HepG2 (cell line): ENCODE results near the gene IL15. TPM values are rescaled to one million over a fixed set of nuclear protein-coding genes. Genes with fewer than 3 reads are reported as not detected.

Experiments used
- ATAC-seq: fragments of 200-7000 bp; cut with Tn5 transposase; 3 replicates; pipeline ENCODE4 v1.9.1; 2020; ENCODE audit warnings: mild to moderate bottlenecking, moderate library complexity
- BruUV-seq: library from RNA; stranded (reverse); fragments of 400-500 nt; replicated peaks from 2 replicates; lab custom pipeline; 2021; lab: Mats Ljungman, UMichigan
- CTCF ChIA-PET: fragments of 300-600 bp; formaldehyde crosslinking; extraction: SDS; loops from one replicate; lab custom pipeline; 2021; ENCODE audit warnings: low total read pairs, inconsistent platforms, low intra/inter-chr PET ratio; lab: Yijun Ruan, JAX
- POLR2A ChIA-PET: fragments of 350-600 bp; sonication (Branson Sonifier 250); formaldehyde crosslinking; loops from one replicate; lab custom pipeline; 2020; ENCODE audit warnings: antibody characterized with exemption, inconsistent platforms; lab: Yijun Ruan, JAX
- DNase-seq: peaks from one replicate; pipeline ENCODE4 v3.0.0-alpha.2; 2015; ENCODE audit warnings: low spot score
- FAIRE-seq: peaks from 3 replicates; lab custom pipeline; 2011; peaks lifted over from hg19 to GRCh38; lab: Jason Lieb, UNC
- H2AFZ ChIP-seq: one replicate; pipeline ENCODE4 v1.6.1; 2011; ENCODE audit warnings: low read length, inconsistent platforms
- H3K27ac ChIP-seq: fragments of 300-600 bp; 3 replicates; pipeline ENCODE4 v1.8.0; 2011; ENCODE audit warnings: mixed run types, mild to moderate bottlenecking, mixed read lengths, low read length, inconsistent platforms; ENCODE audit not compliant: insufficient read depth; ENCODE audit errors: extremely low read length
- H3K27me3 ChIP-seq, 2 experiments: fragments of 200-600 bp in 1 of 2; 2 replicates in 1 of 2; 3 replicates in 1 of 2; pipeline versions ENCODE4 v1.6.0 to v1.8.0; 2011; ENCODE audit warnings: low read length in 2 of 2, mild to moderate bottlenecking in 2 of 2, moderate library complexity in 2 of 2, inconsistent platforms in 1 of 2; ENCODE audit not compliant: insufficient read depth in 2 of 2, control insufficient read depth in 1 of 2
- H3K36me3 ChIP-seq, 2 experiments: fragments of 200-600 bp in 1 of 2; replicated peaks in 1 of 2; 2 replicates in 1 of 2; 3 replicates in 1 of 2; pipeline versions ENCODE4 v1.5.1 to v1.8.0; 2011; ENCODE audit warnings: low read length in 2 of 2, inconsistent platforms in 1 of 2; ENCODE audit not compliant: insufficient read depth in 2 of 2, control insufficient read depth in 1 of 2
- H3K4me1 ChIP-seq: 2 replicates; pipeline ENCODE4 v1.5.1; 2012; ENCODE audit warnings: low read length, inconsistent platforms; ENCODE audit not compliant: insufficient read depth
- H3K4me2 ChIP-seq: 2 replicates; pipeline ENCODE4 v1.6.0; 2011; ENCODE audit warnings: low read depth, low read length, inconsistent platforms
- H3K4me3 ChIP-seq, 3 experiments: fragments of 200-600 bp in 1 of 3; sonication (generic), shearing (Covaris generic) in 1 of 3; replicated peaks in 1 of 3; 2 replicates each; pipeline ENCODE4 v1.5.1; 2011 to 2016; ENCODE audit warnings: low read length in 3 of 3, inconsistent platforms in 2 of 3, low read depth in 2 of 3, mild to moderate bottlenecking in 2 of 3, control low read depth in 1 of 3, mixed read lengths in 1 of 3; ENCODE audit not compliant: insufficient read depth in 1 of 3
- H3K79me2 ChIP-seq: one replicate; pipeline ENCODE4 v1.6.1; 2011; ENCODE audit warnings: low read length, inconsistent platforms; ENCODE audit not compliant: insufficient read depth
- H3K9ac ChIP-seq: 2 replicates; pipeline ENCODE4 v1.6.0; 2011; ENCODE audit warnings: mild to moderate bottlenecking, low read depth, low read length, inconsistent platforms; ENCODE audit not compliant: insufficient read depth
- H3K9me3 ChIP-seq: 2 replicates; pipeline ENCODE4 v1.5.1; 2012; ENCODE audit warnings: mild to moderate bottlenecking, low read length
- H4K20me1 ChIP-seq: 2 replicates; pipeline ENCODE4 v1.6.0; 2011; ENCODE audit warnings: inconsistent platforms, mild to moderate bottlenecking, low read length, moderate library complexity; ENCODE audit not compliant: insufficient read depth
- CEBPB ChIP-seq: IDR thresholded peaks from 2 replicates; pipeline ENCODE4 v1.6.1; 2011; ENCODE audit warnings: low read depth, low read length, improper control_type of control experiment, borderline replicate concordance
- FOXO4 ChIP-seq: sonication (generic); formaldehyde crosslinking; conservative IDR thresholded peaks from 2 replicates; pipeline ENCODE4 v1.8.1; 2023; ENCODE audit warnings: missing genetic modification reagents
- MEIS2 ChIP-seq: sonication (generic); formaldehyde crosslinking; IDR thresholded peaks from 2 replicates; pipeline ENCODE4 v1.9.0; 2021; ENCODE audit warnings: mild to moderate bottlenecking, missing genetic modification reagents
- RARG ChIP-seq: sonication (generic); formaldehyde crosslinking; IDR thresholded peaks from 2 replicates; pipeline ENCODE4 v1.4.0; 2020; ENCODE audit warnings: low read depth, mild to moderate bottlenecking, missing genetic modification reagents
- SRSF1 ChIP-seq: fragments of 200-400 bp; formaldehyde crosslinking; optimal IDR thresholded peaks from 2 replicates; pipeline ENCODE3; 2017; ENCODE audit warnings: mild to moderate bottlenecking, low read depth, low read length, moderate library complexity
- THAP9 ChIP-seq: sonication (generic); formaldehyde crosslinking; IDR thresholded peaks from 2 replicates; pipeline ENCODE4; 2020; ENCODE audit warnings: missing genetic modification reagents, mild to moderate bottlenecking, borderline replicate concordance
- ZFP1 ChIP-seq: IDR thresholded peaks from 2 replicates; pipeline ENCODE4 v1.6.1; 2016
- ZFX ChIP-seq: sonication (generic); formaldehyde crosslinking; IDR thresholded peaks from 2 replicates; pipeline ENCODE4 v1.4.0; 2020; ENCODE audit warnings: mild to moderate bottlenecking, low read depth, missing genetic modification reagents, moderate library complexity
- ZMYM3 ChIP-seq: sonication (generic); formaldehyde crosslinking; IDR thresholded peaks from 2 replicates; pipeline ENCODE4 v1.5.1; 2020; ENCODE audit warnings: mild to moderate bottlenecking, missing genetic modification reagents
- ZNF274 ChIP-seq: sonication (generic); formaldehyde crosslinking; IDR thresholded peaks from 2 replicates; pipeline ENCODE4 v1.5.1; 2020; ENCODE audit warnings: mild to moderate bottlenecking, missing genetic modification reagents
- ZUFSP ChIP-seq: sonication (generic); formaldehyde crosslinking; IDR thresholded peaks from 2 replicates; pipeline ENCODE4 v1.9.0; 2021; ENCODE audit warnings: missing genetic modification reagents, mild to moderate bottlenecking, borderline replicate concordance
- WGBS: methylation state at CpG from one replicate; pipeline ENCODE4 v1.1.6; 2017; ENCODE audit warnings: low lambda C conversion rate; 5-methylcytosine and 5-hydroxymethylcytosine counted together
- in situ Hi-C: cut with HindIII; loops from 2 replicates; pipeline ENCODE4 v1.10.0; 2017; ENCODE audit warnings: low pct_unique_long_range_greater_than_20kb; ENCODE audit not compliant: extremely low pct_ligation_motif_present
- intact Hi-C: fragments of 100-400 bp; cut with micrococcal nuclease; formaldehyde crosslinking; loops from one replicate; pipeline ENCODE4 v1.10.0; 2022; ENCODE audit not compliant: unreplicated experiment
- polyA plus RNA-seq, 8 experiments: library from polyadenylated mRNA; depleted of rRNA in 3 of 8; stranded (reverse) in 7 of 8; unstranded in 1 of 8; fragments of >200 nt; fragmentation: Illumina TruSeq in 4 of 8; extraction: Trizol in 4 of 8; gene quantifications; 2 replicates each; pipeline versions ENCODE4 v1.2.1 to v1.2.3, GENCODE V29; 2011 to 2016; ENCODE audit warnings: low read depth in 4 of 8, missing spikeins in 1 of 8, mixed read lengths in 1 of 8; ENCODE audit not compliant: insufficient read depth in 1 of 8
- total RNA-seq, 5 experiments: library from RNA; depleted of rRNA; stranded (reverse); fragments of >200 nt; fragmentation: Illumina TruSeq; extraction: Trizol; gene quantifications; 2 replicates each; pipeline ENCODE4 v1.2.3, GENCODE V29; 2016; ENCODE audit warnings: low read depth in 1 of 5

Gene IL15
- total and polyA plus RNA-seq, 2 of the 13 experiments (the other 11 are each of a cell fraction or from before 2014, with no cell fraction given), result 0.12 to 0.24 TPM

- no peak for ATAC-seq
- H3K27ac ChIP-seq, result no peak overlapping the region
- H3K9me3 ChIP-seq, result no peaks in the 10 kb centered on the region
- ChIA-PET CTCF (no interaction called here), POLR2A (no interaction called here)
- no peak overlapping the region for H3K4me2 ChIP-seq
- H3K27me3 ChIP-seq, result no peaks in the 10 kb centered on the region
- intact Hi-C loops, result no loop called here
- no peak for DNase-seq
- no peaks in the 10 kb centered on the region for H4K20me1 ChIP-seq
- H3K4me3 ChIP-seq, result no peak overlapping the region
- H3K79me2 ChIP-seq, result no peaks in the 10 kb centered on the region
- TF ChIP-seq SRSF1 (no peak), ZUFSP (CRISPR knock-in tag) (no peak), THAP9 (no peak), RARG (CRISPR knock-in tag) (no peak), ZFP1 (CRISPR knock-in tag) (no peak), CEBPB (no peak), MEIS2 (CRISPR knock-in tag) (no peak), ZMYM3 (no peak), FOXO4 (no peak), ZNF274 (CRISPR knock-in tag) (no peak), ZFX (CRISPR knock-in tag) (no peak)
- no peak overlapping the region for H3K9ac ChIP-seq
- H2AFZ ChIP-seq, result no peak overlapping the region
- no peak for FAIRE-seq
- WGBS, result 2% methylated on average over 3 of the region's 3 CpGs
- BruUV-seq, result no TSS peak
- no peaks in the 10 kb centered on the region for H3K36me3 ChIP-seq
- no peaks in the 10 kb centered on the region for H3K4me1 ChIP-seq
- in situ Hi-C loops, result no loop called here
Observed at GRCh38 chr4:141646969-141647368, 10.6 kb downstream of the IL15 start.
